HEK293 (cell line): ENCODE data around the gene RORC.
"Not testable (repeated sequence)": the region's sequence is repeated elsewhere in the genome, so short reads cannot be mapped to it uniquely, and the experiment has no call there.

ENCODE experiments used
- CTCF ChIA-PET: fragments of 350-600 bp; formaldehyde crosslinking; extraction: SDS; loops from one replicate; lab custom pipeline; 2021; ENCODE audit warnings: antibody characterized with exemption; lab: Yijun Ruan, JAX
- POLR2A ChIA-PET: fragments of 300-600 bp; formaldehyde crosslinking; extraction: SDS; loops from one replicate; lab custom pipeline; 2020; ENCODE audit warnings: antibody characterized with exemption, inconsistent platforms; lab: Yijun Ruan, JAX
- H3K27ac ChIP-seq: fragments of 200-500 bp; sonication (Bioruptor generic); 2 replicates; pipeline ENCODE4 v1.5.1; 2014; ENCODE audit warnings: low read depth, low read length, control low read depth, inconsistent platforms; ENCODE audit errors: extremely low read depth
- H3K36me3 ChIP-seq, 2 experiments: fragments of 200-500 bp in 1 of 2; sonication (Bioruptor generic) in 1 of 2; 1 replicate in 1 of 2; 2 replicates in 1 of 2; pipeline ENCODE4 v1.5.1; 2014 to 2017; ENCODE audit warnings: inconsistent platforms in 2 of 2, low read length in 2 of 2; ENCODE audit not compliant: control insufficient read depth in 2 of 2, insufficient read depth in 1 of 2
- H3K4me1 ChIP-seq: fragments of 200-500 bp; sonication (Bioruptor generic); 2 replicates; pipeline ENCODE4 v1.5.1; 2014; ENCODE audit warnings: mild to moderate bottlenecking, low read length, inconsistent platforms; ENCODE audit not compliant: control insufficient read depth, insufficient read depth
- H3K4me3 ChIP-seq: 2 replicates; pipeline ENCODE4 v1.5.1; 2011; ENCODE audit warnings: low read depth, mild to moderate bottlenecking, control low read depth, low read length, moderate library complexity
- H3K9me3 ChIP-seq: fragments of 200-500 bp; sonication (Bioruptor generic); 2 replicates; pipeline ENCODE4 v1.5.1; 2014; ENCODE audit warnings: low read depth, low read length, inconsistent platforms; ENCODE audit not compliant: control insufficient read depth, insufficient read depth
- GLI4 ChIP-seq: fragments of 450-650 bp; formaldehyde crosslinking; IDR thresholded peaks from 2 replicates; pipeline ENCODE4 v1.5.1; 2016; ENCODE audit warnings: missing biosample characterization, missing genetic modification characterization
- KLF16 ChIP-seq: fragments of 450-650 bp; formaldehyde crosslinking; IDR thresholded peaks from 2 replicates; pipeline ENCODE4 v1.5.1; 2017; ENCODE audit warnings: missing biosample characterization, missing genetic modification characterization
- KLF7 ChIP-seq: fragments of 450-650 bp; formaldehyde crosslinking; IDR thresholded peaks from 2 replicates; pipeline ENCODE4 v1.5.1; 2016; ENCODE audit warnings: missing biosample characterization, missing genetic modification characterization, borderline replicate concordance
- ZNF148 ChIP-seq: fragments of 450-650 bp; formaldehyde crosslinking; IDR thresholded peaks from 2 replicates; pipeline ENCODE4 v1.5.0; 2017; ENCODE audit warnings: missing biosample characterization, missing genetic modification characterization, borderline replicate concordance
- ZNF211 ChIP-seq: fragments of 450-650 bp; formaldehyde crosslinking; IDR thresholded peaks from 2 replicates; pipeline ENCODE4 v1.5.1; 2016; ENCODE audit warnings: low read depth, missing biosample characterization, missing genetic modification characterization
- ZNF366 ChIP-seq: fragments of 450-650 bp; formaldehyde crosslinking; conservative IDR thresholded peaks from 2 replicates; pipeline ENCODE4 v1.5.1; 2016; ENCODE audit warnings: missing biosample characterization, missing genetic modification characterization
- ZNF391 ChIP-seq: fragments of 450-650 bp; formaldehyde crosslinking; IDR thresholded peaks from 2 replicates; pipeline ENCODE4 v1.5.1; 2016; ENCODE audit warnings: low read depth, missing biosample characterization, missing genetic modification characterization, borderline replicate concordance
- ZNF560 ChIP-seq: fragments of 450-650 bp; formaldehyde crosslinking; IDR thresholded peaks from 2 replicates; pipeline ENCODE4 v1.5.1; 2017; ENCODE audit warnings: missing biosample characterization, missing genetic modification characterization, borderline replicate concordance
- ZNF707 ChIP-seq: fragments of 450-650 bp; formaldehyde crosslinking; IDR thresholded peaks from 2 replicates; pipeline ENCODE4 v1.5.1; 2016; ENCODE audit warnings: missing biosample characterization, missing genetic modification characterization
- ZNF768 ChIP-seq: fragments of 450-650 bp; formaldehyde crosslinking; IDR thresholded peaks from 2 replicates; pipeline ENCODE4 v1.5.1; 2018; ENCODE audit warnings: missing biosample characterization, mild to moderate bottlenecking, missing genetic modification characterization
- ZSCAN16 ChIP-seq: fragments of 450-650 bp; formaldehyde crosslinking; IDR thresholded peaks from 2 replicates; pipeline ENCODE4 v1.5.1; 2016; ENCODE audit warnings: missing biosample characterization, missing genetic modification characterization
- TF ChIP-seq, protein P1 (sequence below): fragments of 450-650 bp; formaldehyde crosslinking; IDR thresholded peaks from 2 replicates; pipeline ENCODE4 v1.5.1; 2016; ENCODE audit warnings: missing biosample characterization, missing genetic modification characterization, low read depth
- TF ChIP-seq, protein P2 (sequence below): fragments of 450-650 bp; formaldehyde crosslinking; IDR thresholded peaks from 2 replicates; pipeline ENCODE4 v1.5.1; 2016; ENCODE audit warnings: missing biosample characterization, missing genetic modification characterization
- TF ChIP-seq, protein P3 (sequence below): fragments of 450-650 bp; formaldehyde crosslinking; IDR thresholded peaks from 2 replicates; pipeline ENCODE4 v1.5.1; 2016; ENCODE audit warnings: missing biosample characterization, missing genetic modification characterization, borderline replicate concordance

The RORC gene

DNA sequence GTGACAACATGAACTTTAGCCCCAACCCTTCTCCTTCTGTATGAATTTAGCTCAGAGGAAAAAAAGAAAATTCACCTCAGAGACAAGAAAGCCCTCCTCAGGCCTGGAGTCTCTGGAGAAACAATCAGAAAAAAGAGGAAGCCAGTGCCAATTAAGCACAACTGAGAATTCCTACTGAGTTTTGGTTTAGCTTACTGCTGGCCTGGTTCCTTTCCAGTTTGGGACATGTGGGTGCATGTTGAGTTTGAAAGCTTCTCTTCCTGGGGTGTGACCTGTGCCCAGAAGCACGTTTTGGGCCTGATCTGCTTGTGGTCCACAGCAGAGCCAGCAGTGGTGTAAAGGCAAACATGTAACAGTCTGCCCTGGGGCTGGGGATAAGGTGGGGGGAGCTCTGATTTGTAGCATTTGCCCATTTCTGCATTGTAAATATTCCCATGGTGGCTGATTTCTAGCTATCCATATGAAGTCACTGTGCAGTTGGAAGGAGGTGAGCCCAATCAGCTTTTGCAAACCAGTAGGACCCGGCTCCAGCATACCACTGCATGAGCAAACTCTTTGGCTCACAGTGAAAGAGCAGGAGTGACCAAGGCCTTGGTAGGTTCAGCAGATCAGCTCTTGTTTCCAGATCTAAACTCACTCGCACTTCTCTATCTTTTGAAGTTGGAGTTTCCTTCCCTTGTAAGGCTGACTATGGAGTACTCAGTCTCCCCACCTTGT, 26.6 kb upstream of the RORC start:
- H3K4me3 ChIP-seq: no peak overlapping the region
- ChIA-PET CTCF (interaction anchor here (0.5 to 1.7 kb wide), 5 partner anchors 30 to 519 kb away, joined by 3 to 6 read pairs (median 5); partner anchors contain the start of gene THEM4), POLR2A (no interaction called here)
- H3K36me3 ChIP-seq: no peaks in the 10 kb centered on the region
- TF ChIP-seq KLF16: no peak
- no peak for TF ChIP-seq KLF7
- no peak for TF ChIP-seq GLI4
- TF ChIP-seq, protein P1, sequence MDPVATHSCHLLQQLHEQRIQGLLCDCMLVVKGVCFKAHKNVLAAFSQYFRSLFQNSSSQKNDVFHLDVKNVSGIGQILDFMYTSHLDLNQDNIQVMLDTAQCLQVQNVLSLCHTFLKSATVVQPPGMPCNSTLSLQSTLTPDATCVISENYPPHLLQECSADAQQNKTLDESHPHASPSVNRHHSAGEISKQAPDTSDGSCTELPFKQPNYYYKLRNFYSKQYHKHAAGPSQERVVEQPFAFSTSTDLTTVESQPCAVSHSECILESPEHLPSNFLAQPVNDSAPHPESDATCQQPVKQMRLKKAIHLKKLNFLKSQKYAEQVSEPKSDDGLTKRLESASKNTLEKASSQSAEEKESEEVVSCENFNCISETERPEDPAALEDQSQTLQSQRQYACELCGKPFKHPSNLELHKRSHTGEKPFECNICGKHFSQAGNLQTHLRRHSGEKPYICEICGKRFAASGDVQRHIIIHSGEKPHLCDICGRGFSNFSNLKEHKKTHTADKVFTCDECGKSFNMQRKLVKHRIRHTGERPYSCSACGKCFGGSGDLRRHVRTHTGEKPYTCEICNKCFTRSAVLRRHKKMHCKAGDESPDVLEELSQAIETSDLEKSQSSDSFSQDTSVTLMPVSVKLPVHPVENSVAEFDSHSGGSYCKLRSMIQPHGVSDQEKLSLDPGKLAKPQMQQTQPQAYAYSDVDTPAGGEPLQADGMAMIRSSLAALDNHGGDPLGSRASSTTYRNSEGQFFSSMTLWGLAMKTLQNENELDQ (tag by site-specific recombination): no peak
- no peak for TF ChIP-seq ZNF768 (tag by site-specific recombination)
- H3K9me3 ChIP-seq: no peaks in the 10 kb centered on the region
- no peaks in the 10 kb centered on the region for H3K4me1 ChIP-seq
- H3K27ac ChIP-seq: no peak overlapping the region

DNA sequence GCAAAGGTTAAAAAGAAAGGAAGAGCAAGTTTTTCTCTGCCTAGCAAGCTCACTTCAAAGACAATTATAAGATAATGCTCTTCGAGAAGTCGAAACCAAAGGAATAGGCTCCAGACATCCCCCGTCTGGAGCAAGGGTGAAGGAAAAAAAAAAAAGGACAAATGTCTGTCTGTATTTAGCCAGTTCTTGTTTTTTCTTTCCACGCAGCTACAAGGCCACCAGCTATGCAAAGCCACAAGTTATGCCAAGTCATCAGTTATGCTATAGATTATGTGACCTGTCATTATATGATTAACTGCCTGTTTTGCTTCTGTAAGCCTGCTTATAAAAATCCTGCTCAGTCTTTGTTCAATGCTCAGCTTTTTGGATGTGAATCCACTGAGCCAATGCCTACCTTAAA, 24.3 kb upstream of the RORC start:
- no peak overlapping the region for H3K27ac ChIP-seq
- ChIA-PET POLR2A (interaction anchor here (0.6 kb wide), 1 partner anchor 53 kb away, joined by 3 read pairs; no protein-coding TSS in a partner anchor), CTCF (interaction anchor here (0.6 to 1.4 kb wide), 2 partner anchors 18 to 20 kb away, joined by 4 to 5 read pairs; no protein-coding TSS in a partner anchor)
- H3K36me3 ChIP-seq: no peaks in the 10 kb centered on the region
- TF ChIP-seq ZNF148 (tag by site-specific recombination) (no peak), ZNF707 (tag by site-specific recombination) (no peak), ZNF391 (tag by site-specific recombination) (no peak), ZNF366 (tag by site-specific recombination) (no peak), ZNF211 (tag by site-specific recombination) (no peak), ZSCAN16 (tag by site-specific recombination) (no peak), ZNF560 (tag by site-specific recombination) (no peak)
- TF ChIP-seq, protein P2, sequence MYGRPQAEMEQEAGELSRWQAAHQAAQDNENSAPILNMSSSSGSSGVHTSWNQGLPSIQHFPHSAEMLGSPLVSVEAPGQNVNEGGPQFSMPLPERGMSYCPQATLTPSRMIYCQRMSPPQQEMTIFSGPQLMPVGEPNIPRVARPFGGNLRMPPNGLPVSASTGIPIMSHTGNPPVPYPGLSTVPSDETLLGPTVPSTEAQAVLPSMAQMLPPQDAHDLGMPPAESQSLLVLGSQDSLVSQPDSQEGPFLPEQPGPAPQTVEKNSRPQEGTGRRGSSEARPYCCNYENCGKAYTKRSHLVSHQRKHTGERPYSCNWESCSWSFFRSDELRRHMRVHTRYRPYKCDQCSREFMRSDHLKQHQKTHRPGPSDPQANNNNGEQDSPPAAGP (tag by site-specific recombination): no peak
- TF ChIP-seq, protein P3, sequence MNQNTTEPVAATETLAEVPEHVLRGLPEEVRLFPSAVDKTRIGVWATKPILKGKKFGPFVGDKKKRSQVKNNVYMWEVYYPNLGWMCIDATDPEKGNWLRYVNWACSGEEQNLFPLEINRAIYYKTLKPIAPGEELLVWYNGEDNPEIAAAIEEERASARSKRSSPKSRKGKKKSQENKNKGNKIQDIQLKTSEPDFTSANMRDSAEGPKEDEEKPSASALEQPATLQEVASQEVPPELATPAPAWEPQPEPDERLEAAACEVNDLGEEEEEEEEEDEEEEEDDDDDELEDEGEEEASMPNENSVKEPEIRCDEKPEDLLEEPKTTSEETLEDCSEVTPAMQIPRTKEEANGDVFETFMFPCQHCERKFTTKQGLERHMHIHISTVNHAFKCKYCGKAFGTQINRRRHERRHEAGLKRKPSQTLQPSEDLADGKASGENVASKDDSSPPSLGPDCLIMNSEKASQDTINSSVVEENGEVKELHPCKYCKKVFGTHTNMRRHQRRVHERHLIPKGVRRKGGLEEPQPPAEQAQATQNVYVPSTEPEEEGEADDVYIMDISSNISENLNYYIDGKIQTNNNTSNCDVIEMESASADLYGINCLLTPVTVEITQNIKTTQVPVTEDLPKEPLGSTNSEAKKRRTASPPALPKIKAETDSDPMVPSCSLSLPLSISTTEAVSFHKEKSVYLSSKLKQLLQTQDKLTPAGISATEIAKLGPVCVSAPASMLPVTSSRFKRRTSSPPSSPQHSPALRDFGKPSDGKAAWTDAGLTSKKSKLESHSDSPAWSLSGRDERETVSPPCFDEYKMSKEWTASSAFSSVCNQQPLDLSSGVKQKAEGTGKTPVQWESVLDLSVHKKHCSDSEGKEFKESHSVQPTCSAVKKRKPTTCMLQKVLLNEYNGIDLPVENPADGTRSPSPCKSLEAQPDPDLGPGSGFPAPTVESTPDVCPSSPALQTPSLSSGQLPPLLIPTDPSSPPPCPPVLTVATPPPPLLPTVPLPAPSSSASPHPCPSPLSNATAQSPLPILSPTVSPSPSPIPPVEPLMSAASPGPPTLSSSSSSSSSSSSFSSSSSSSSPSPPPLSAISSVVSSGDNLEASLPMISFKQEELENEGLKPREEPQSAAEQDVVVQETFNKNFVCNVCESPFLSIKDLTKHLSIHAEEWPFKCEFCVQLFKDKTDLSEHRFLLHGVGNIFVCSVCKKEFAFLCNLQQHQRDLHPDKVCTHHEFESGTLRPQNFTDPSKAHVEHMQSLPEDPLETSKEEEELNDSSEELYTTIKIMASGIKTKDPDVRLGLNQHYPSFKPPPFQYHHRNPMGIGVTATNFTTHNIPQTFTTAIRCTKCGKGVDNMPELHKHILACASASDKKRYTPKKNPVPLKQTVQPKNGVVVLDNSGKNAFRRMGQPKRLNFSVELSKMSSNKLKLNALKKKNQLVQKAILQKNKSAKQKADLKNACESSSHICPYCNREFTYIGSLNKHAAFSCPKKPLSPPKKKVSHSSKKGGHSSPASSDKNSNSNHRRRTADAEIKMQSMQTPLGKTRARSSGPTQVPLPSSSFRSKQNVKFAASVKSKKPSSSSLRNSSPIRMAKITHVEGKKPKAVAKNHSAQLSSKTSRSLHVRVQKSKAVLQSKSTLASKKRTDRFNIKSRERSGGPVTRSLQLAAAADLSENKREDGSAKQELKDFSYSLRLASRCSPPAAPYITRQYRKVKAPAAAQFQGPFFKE (tag by site-specific recombination): no peak
- no peak overlapping the region for H3K4me3 ChIP-seq
- no peaks in the 10 kb centered on the region for H3K4me1 ChIP-seq
- H3K9me3 ChIP-seq: no peaks in the 10 kb centered on the region

GRCh38 chr1:151855516-151855915, 23.9 kb upstream of the RORC start:
- H3K4me3 ChIP-seq, H3K9me3 ChIP-seq, H3K27ac ChIP-seq, H3K36me3 ChIP-seq, H3K4me1 ChIP-seq, POLR2A ChIA-PET: not testable (repeated sequence)
- CTCF ChIA-PET: interaction anchor here (0.7 to 1.4 kb wide), 2 partner anchors 19 to 121 kb away, joined by 4 read pairs; no protein-coding TSS in a partner anchor
